Karpas-422 (cell line): ENCODE results near the gene ADAMTS7. TPM values are rescaled to one million over a fixed set of nuclear protein-coding genes. Genes with fewer than 3 reads are reported as not detected.
"Not testable (repeated sequence)": the region's sequence is repeated elsewhere in the genome, so short reads cannot be mapped to it uniquely, and the experiment has no call there.

Source experiments
- DNase-seq: peaks from one replicate; pipeline ENCODE4 v3.0.0-alpha.2; 2015
- H2AFZ ChIP-seq: fragments of 200-600 bp; sonication (generic); 2 replicates; pipeline ENCODE4 v1.6.1; 2014; ENCODE audit warnings: antibody characterized with exemption, low read length, mixed read lengths
- H3K27ac ChIP-seq: fragments of 200-600 bp; sonication (generic); 2 replicates; pipeline ENCODE4 v1.5.1; 2014; ENCODE audit warnings: mild to moderate bottlenecking, low read length, moderate library complexity
- H3K27me3 ChIP-seq: fragments of 200-600 bp; sonication (generic); 2 replicates; pipeline ENCODE4 v1.6.1; 2014; ENCODE audit warnings: low read length, mixed read lengths
- H3K36me3 ChIP-seq: fragments of 200-600 bp; sonication (generic); 2 replicates; pipeline ENCODE4 v1.6.1; 2014; ENCODE audit warnings: low read length, mixed read lengths; ENCODE audit not compliant: insufficient read depth
- H3K4me1 ChIP-seq: fragments of 200-600 bp; sonication (generic); 2 replicates; pipeline ENCODE4 v1.6.1; 2014; ENCODE audit warnings: mild to moderate bottlenecking, low read length, mixed read lengths
- H3K4me2 ChIP-seq: fragments of 200-600 bp; sonication (generic); 2 replicates; pipeline ENCODE4 v1.6.1; 2014; ENCODE audit warnings: low read length, low read depth, mild to moderate bottlenecking; ENCODE audit not compliant: poor library complexity, severe bottlenecking
- H3K4me3 ChIP-seq: fragments of 200-600 bp; sonication (generic); 2 replicates; pipeline ENCODE4 v1.5.1; 2014; ENCODE audit warnings: mild to moderate bottlenecking, antibody characterized with exemption, low read length, mixed read lengths
- H3K79me2 ChIP-seq: fragments of 200-600 bp; sonication (generic); 2 replicates; pipeline ENCODE4 v1.6.1; 2014; ENCODE audit warnings: mild to moderate bottlenecking, low read length, mixed read lengths
- H3K9ac ChIP-seq: fragments of 200-600 bp; sonication (generic); 2 replicates; pipeline ENCODE4 v1.6.0; 2014; ENCODE audit warnings: low read length
- H3K9me2 ChIP-seq: fragments of 200-600 bp; sonication (generic), shearing (Covaris generic); replicated peaks from 2 replicates; pipeline ENCODE4 v1.6.0; 2014; ENCODE audit warnings: mild to moderate bottlenecking, low read length, moderate library complexity; ENCODE audit not compliant: insufficient read depth
- H3K9me3 ChIP-seq: fragments of 300-700, 200-600 bp; sonication (generic); 2 replicates; pipeline ENCODE4 v1.6.1; 2014; ENCODE audit warnings: low read length, mixed read lengths
- H4K20me1 ChIP-seq: fragments of 200-600 bp; sonication (generic); 2 replicates; pipeline ENCODE4 v1.6.1; 2014; ENCODE audit warnings: mild to moderate bottlenecking, antibody characterized with exemption, low read length, low read depth; ENCODE audit not compliant: insufficient read depth
- total RNA-seq: library from RNA; depleted of rRNA; stranded (reverse); fragments of >200 nt; shearing (Covaris generic); gene quantifications from 2 replicates; pipeline ENCODE4 v1.2.3, GENCODE V29; 2014; ENCODE audit warnings: low replicate concordance

The ADAMTS7 gene
- total RNA-seq, 1 experiment from 2014 or later, result 0.75 TPM

DNA sequence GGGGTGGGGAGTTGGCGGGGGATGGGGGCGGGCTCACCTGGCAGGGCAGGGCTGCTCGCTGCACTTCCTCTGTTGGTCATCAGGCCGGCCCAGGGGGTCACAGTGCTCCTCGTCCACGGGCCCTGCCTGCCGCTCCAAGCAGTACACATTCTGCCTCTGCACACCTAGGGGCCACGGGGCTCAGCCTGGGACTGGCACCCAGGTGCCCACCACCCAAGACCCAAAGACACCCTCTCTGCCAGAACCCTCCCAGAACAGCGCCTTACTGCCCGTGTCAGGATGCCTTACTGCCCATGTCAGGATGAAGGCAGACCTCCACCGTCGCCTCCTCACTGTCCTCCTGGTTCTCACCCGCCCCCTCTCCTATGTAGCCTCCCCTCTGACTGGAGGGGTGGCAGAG lies 43.2 kb downstream of the ADAMTS7 start:
- no peak for DNase-seq
- H3K9me3 ChIP-seq, result no peaks in the 10 kb centered on the region
- H3K79me2 ChIP-seq, result no peaks in the 10 kb centered on the region
- no peak overlapping the region for H3K4me3 ChIP-seq
- H2AFZ ChIP-seq, result no peak overlapping the region
- H4K20me1 ChIP-seq, result no peaks in the 10 kb centered on the region
- no peaks in the 10 kb centered on the region for H3K27me3 ChIP-seq
- H3K4me1 ChIP-seq, result peaks cover 23% of the 10 kb centered on the region
- H3K9ac ChIP-seq, result no peak overlapping the region
- no peak overlapping the region for H3K4me2 ChIP-seq
- no peaks in the 10 kb centered on the region for H3K9me2 ChIP-seq
- H3K36me3 ChIP-seq, result no peaks in the 10 kb centered on the region
- no peak overlapping the region for H3K27ac ChIP-seq

DNA sequence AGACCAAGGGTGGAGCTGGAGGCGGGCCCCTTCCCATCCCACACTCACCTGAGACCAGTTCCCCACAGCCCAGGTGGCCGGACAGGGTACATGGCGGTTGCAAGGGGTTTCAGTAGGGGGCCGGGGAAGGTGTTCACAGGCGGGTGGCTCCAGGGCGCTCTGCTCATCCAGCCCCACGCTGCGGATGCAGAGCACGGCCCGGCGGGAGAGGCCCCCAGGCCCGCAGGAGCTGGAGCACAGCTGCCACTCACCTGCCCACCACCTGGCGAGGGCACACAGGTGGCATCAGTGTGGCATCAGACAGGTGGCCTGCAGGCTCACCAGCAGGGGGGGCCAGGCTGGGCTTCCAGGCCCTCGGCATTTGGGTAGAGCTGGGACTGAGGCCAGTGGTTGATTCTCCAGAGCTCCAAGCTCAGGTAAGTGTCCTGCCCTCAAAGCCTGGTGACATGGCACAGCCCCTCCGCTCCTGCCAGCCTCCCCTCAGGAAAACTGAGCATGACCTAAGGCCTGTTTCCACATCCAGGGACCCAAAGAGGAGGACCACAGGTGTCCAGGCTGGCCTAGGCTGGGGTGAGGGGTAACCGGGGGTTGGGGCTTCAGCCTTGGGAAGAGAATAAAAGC lies 43.8 kb downstream of the ADAMTS7 start:
- Histone ChIP-seq H3K9ac (no peak overlapping the region), H3K36me3 (no peaks in the 10 kb centered on the region), H3K27me3 (no peaks in the 10 kb centered on the region), H2AFZ (no peak overlapping the region), H3K9me2 (no peaks in the 10 kb centered on the region), H3K27ac (no peak overlapping the region), H3K4me2 (no peak overlapping the region), H4K20me1 (no peaks in the 10 kb centered on the region), H3K4me3 (no peak overlapping the region), H3K4me1 (peaks cover 23% of the 10 kb centered on the region), H3K9me3 (no peaks in the 10 kb centered on the region), H3K79me2 (no peaks in the 10 kb centered on the region)
- DNase-seq, result no peak

DNA sequence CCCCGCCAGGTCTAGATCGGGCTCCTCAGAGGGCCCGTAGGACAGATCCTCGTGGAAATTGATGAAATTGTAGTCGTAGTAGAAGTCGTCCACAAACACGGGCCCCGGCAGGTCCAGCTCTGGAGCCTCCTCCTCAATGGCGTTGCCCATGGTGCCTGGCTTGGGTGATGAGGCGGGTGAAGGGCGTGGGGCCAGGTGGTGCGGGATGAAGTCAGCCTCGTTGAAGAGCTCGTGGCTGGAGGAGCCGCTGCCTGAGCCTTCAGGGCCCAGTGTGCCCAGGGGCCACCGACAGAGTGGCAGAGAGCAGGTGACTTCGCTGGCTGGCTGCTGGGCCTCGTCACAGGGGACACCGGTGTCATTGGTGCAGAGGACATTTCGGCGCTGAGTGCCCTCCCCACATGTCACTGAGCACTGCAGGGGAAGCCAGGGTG lies 44.6 kb downstream of the ADAMTS7 start:
- not testable (repeated sequence) for H3K4me3 ChIP-seq, H3K79me2 ChIP-seq, H4K20me1 ChIP-seq, H3K27me3 ChIP-seq, H3K9me3 ChIP-seq, H3K9ac ChIP-seq, H3K4me2 ChIP-seq, DNase-seq, H3K27ac ChIP-seq, H3K9me2 ChIP-seq, H2AFZ ChIP-seq, H3K36me3 ChIP-seq
- peaks cover 29% of the 10 kb centered on the region for H3K4me1 ChIP-seq

DNA sequence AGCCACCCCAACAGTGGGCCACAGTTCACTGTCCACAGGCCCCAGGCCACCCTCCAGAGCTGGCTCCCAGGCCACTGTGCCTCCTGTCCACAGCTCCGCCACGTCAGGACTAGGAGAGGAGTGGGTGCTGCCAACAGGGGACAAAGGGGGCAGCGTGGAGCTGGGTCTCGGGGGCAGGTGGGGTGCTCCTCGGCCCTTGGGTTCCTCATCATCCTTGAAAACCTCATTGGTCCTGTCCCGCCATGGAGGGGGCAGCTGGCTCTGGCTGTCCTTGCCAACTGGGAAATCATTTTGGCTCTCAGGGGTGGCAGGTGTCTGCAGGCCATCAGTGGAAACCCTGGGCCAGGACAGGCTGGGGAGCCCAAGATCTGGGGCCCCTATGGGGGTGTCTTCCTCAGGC lies 45.2 kb downstream of the ADAMTS7 start:
- H3K9me2 ChIP-seq, result no peaks in the 10 kb centered on the region
- H2AFZ ChIP-seq, result no peak overlapping the region
- H3K27me3 ChIP-seq, result no peaks in the 10 kb centered on the region
- peaks cover 35% of the 10 kb centered on the region for H3K4me1 ChIP-seq
- H3K27ac ChIP-seq, result no peak overlapping the region
- H3K4me3 ChIP-seq, result no peak overlapping the region
- DNase-seq, result no peak
- H3K9me3 ChIP-seq, result no peaks in the 10 kb centered on the region
- H3K4me2 ChIP-seq, result no peak overlapping the region
- H3K79me2 ChIP-seq, result no peaks in the 10 kb centered on the region
- H4K20me1 ChIP-seq, result no peaks in the 10 kb centered on the region
- no peak overlapping the region for H3K9ac ChIP-seq
- H3K36me3 ChIP-seq, result no peaks in the 10 kb centered on the region

DNA sequence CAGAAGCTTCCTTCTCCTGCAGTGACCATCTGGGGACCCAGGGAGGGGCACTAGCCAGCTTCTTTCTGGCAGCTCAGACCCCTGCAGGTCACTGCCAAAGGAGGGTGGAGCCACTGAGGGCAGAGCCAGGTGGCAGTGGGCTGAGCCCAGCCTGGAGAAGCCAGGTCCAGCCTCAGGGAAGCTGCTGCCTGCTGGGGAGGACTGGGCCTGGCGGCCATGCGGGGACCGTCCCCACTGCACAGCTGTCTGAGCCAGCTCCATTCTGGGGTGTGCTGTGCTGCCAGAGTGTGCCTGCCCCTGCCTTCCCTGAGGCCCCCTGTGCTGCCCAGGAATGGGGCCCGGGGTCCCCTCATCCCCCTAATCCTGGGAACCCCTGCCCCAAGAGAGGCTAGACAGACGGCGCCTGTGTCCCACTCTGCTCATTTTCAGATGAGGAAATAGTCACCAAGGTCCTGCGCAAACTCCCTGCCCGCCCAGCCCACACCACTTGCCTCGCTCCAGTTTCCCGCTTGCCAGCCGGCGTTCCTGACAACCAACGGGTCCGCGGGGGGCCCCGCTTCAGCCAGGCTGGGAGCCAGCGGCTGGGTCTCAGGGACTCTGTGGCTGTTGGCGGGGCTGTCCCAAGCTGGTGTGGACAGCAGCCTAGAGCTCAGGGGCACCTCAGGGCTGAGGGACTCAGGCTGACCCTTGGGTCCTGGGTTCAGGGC lies 46.0 kb downstream of the ADAMTS7 start:
- H3K27ac ChIP-seq, H4K20me1 ChIP-seq, H3K79me2 ChIP-seq, H3K4me3 ChIP-seq, H3K9me2 ChIP-seq, H3K36me3 ChIP-seq, H3K4me2 ChIP-seq, H2AFZ ChIP-seq, DNase-seq, H3K9ac ChIP-seq, H3K27me3 ChIP-seq, H3K9me3 ChIP-seq: not testable (repeated sequence)
- peaks cover 42% of the 10 kb centered on the region for H3K4me1 ChIP-seq

DNA sequence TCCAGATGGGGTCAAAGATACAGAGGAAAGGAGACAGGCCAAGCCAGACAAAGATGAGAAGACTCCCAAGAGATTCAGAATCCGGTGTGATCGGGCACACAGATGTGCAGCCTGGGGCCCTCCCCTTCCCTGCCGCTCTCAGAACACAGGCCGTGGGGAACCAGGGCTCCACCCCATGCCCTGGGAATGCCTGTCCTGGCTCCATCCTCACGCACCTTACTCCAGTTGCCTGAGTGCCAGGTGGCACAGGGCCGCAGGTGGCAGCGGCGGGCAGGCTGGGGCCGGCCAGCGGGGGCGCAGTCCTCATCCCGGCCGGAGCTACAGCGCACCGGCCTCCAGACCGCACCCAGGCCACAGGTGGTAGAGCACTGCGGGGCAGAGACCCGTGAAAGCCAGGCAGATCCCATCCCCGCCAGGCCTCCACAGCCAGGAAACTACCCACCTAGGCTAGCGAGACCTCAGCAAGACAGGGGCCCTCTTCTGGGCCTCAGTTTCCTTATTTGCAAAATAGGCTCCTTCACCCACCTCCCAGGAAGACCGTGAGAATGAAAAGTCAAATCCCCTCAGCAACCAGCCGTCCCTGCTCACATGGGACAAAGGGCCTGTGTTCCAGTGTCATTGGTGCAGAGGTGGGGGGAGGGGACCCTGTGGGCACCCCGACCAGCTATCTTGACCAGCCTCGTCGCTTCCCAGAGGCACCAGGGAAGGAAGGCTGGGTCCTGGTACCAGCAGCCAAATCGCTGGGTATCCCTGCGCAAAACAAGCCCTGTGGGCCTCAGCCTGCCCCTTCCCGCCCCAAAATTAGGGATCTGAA lies 46.7 kb downstream of the ADAMTS7 start:
- H3K79me2 ChIP-seq, H3K4me3 ChIP-seq, H3K27me3 ChIP-seq, H3K27ac ChIP-seq, H3K9me3 ChIP-seq, H3K9me2 ChIP-seq, H3K36me3 ChIP-seq, H4K20me1 ChIP-seq, H2AFZ ChIP-seq: not testable (repeated sequence)
- DNase-seq, result peak; percentile 58
- H3K9ac ChIP-seq, result peak overlapping the region; percentile 35; the same call in 1 of the 2 replicates
- peak overlapping the region; percentile 23 for H3K4me2 ChIP-seq
- H3K4me1 ChIP-seq, result peaks cover 50% of the 10 kb centered on the region

DNA sequence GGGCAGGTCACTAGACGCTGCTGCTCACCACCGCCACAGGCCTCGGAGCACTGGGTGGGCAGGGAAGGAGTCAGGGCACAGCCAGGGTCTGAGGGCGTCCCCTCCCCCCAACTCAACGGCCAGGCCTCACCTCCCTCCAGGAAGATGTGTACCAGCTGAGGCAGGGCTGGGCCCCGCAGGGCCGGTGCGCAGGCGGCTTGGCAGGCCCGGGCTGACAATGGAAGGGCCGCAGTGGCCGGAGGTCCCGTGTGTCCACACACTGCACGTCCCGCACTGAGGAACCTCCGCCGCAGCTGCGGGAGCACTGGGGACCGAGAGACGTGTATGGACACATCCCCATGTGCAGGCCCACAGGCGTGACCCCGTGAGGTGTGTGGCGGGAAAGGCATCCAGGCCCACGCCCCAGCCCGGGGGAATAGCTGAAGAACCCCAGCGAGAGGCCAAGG lies 47.4 kb downstream of the ADAMTS7 start:
- no peaks in the 10 kb centered on the region for H3K9me3 ChIP-seq
- H4K20me1 ChIP-seq, result no peaks in the 10 kb centered on the region
- H3K36me3 ChIP-seq, result no peaks in the 10 kb centered on the region
- H3K79me2 ChIP-seq, result no peaks in the 10 kb centered on the region
- H3K27me3 ChIP-seq, result no peaks in the 10 kb centered on the region
- H3K4me3 ChIP-seq, result no peak overlapping the region
- H2AFZ ChIP-seq, result no peak overlapping the region
- no peak for DNase-seq
- peaks cover 50% of the 10 kb centered on the region for H3K4me1 ChIP-seq
- no peaks in the 10 kb centered on the region for H3K9me2 ChIP-seq
- peak overlapping the region; percentile 23 for H3K4me2 ChIP-seq
- no peak overlapping the region for H3K27ac ChIP-seq
- peak overlapping the region; percentile 35; the same call in 1 of the 2 replicates for H3K9ac ChIP-seq
